H1 (cell line): Measurements from ENCODE around the gene SOX2. TPM values are rescaled to one million over a fixed set of nuclear protein-coding genes. Genes with fewer than 3 reads are reported as not detected.

Experiments
- CTCF ChIA-PET: fragments of 300-600 bp; sonication (Branson Sonifier 250); formaldehyde crosslinking; loops from one replicate; lab custom pipeline; 2021; ENCODE audit not compliant: partially characterized antibody; lab: Charles Lee
- POLR2A ChIA-PET: fragments of 300-600 bp; sonication (Branson Sonifier 250); formaldehyde crosslinking; loops from one replicate; lab custom pipeline; 2021; ENCODE audit warnings: inconsistent platforms; ENCODE audit not compliant: partially characterized antibody; lab: Charles Lee
- DNase-seq, 2 experiments: peaks; one replicate each; pipeline versions ENCODE4 v3.0.0 to v3.0.0-alpha.2; 2010 to 2022; ENCODE audit warnings: low spot score in 2 of 2, low read depth in 1 of 2, mixed read lengths in 1 of 2
- FAIRE-seq: peaks from 2 replicates; lab custom pipeline; 2011; peaks lifted over from hg19 to GRCh38; lab: Jason Lieb, UNC
- H2AFZ ChIP-seq: 2 replicates; pipeline ENCODE4 v1.8.1; 2012; ENCODE audit warnings: low read length, inconsistent platforms
- H2AK5ac ChIP-seq: 2 replicates; pipeline ENCODE4 v1.6.1; 2013; ENCODE audit warnings: low read depth, low read length
- H2BK120ac ChIP-seq: replicated peaks from 2 replicates; pipeline ENCODE3; 2013; ENCODE audit warnings: low read depth, low read length, inconsistent platforms
- H2BK12ac ChIP-seq: 2 replicates; pipeline ENCODE4 v1.6.1; 2013; ENCODE audit warnings: low read depth, low read length
- H2BK15ac ChIP-seq: 2 replicates; pipeline ENCODE4 v1.6.1; 2013; ENCODE audit warnings: low read length
- H2BK20ac ChIP-seq: 2 replicates; pipeline ENCODE4 v1.6.1; 2013; ENCODE audit warnings: low read length
- H2BK5ac ChIP-seq: 2 replicates; pipeline ENCODE4 v1.6.1; 2013; ENCODE audit warnings: low read depth, low read length
- H3K14ac ChIP-seq: 2 replicates; pipeline ENCODE4 v1.6.1; 2013; ENCODE audit warnings: inconsistent platforms; ENCODE audit not compliant: insufficient read length
- H3K18ac ChIP-seq: 2 replicates; pipeline ENCODE4 v1.6.1; 2013; ENCODE audit warnings: low read length; ENCODE audit errors: extremely low read depth
- H3K23ac ChIP-seq: 2 replicates; pipeline ENCODE4 v1.6.1; 2013; ENCODE audit warnings: inconsistent platforms; ENCODE audit not compliant: insufficient read length
- H3K23me2 ChIP-seq: 2 replicates; pipeline ENCODE4 v1.6.1; 2013; ENCODE audit warnings: low read depth, low read length
- H3K27ac ChIP-seq: 2 replicates; pipeline ENCODE4 v1.6.1; 2011; ENCODE audit warnings: low read depth, low read length, inconsistent platforms
- H3K27me3 ChIP-seq, 4 experiments: replicated peaks in 1 of 4; 1 replicate in 1 of 4; 2 replicates in 3 of 4; pipeline versions ENCODE4 v1.6.1 to v1.8.1; 2011 to 2013; ENCODE audit warnings: low read length in 3 of 4, mild to moderate bottlenecking in 3 of 4, inconsistent platforms in 2 of 4, mixed read lengths in 2 of 4, moderate library complexity in 1 of 4; ENCODE audit not compliant: control insufficient read depth in 3 of 4, insufficient read depth in 3 of 4; ENCODE audit errors: extremely low read depth in 1 of 4
- H3K36me3 ChIP-seq, 4 experiments: 2 replicates each; pipeline versions ENCODE4 v1.6.1 to v1.8.1; 2011 to 2013; ENCODE audit warnings: mild to moderate bottlenecking in 4 of 4, low read length in 3 of 4, moderate library complexity in 2 of 4, control low read depth in 1 of 4, inconsistent platforms in 1 of 4; ENCODE audit not compliant: insufficient read depth in 4 of 4, control insufficient read depth in 2 of 4
- H3K4ac ChIP-seq: replicated peaks from 2 replicates; pipeline ENCODE3; 2013; ENCODE audit warnings: low read length, low read depth, mixed read lengths, inconsistent platforms; ENCODE audit not compliant: insufficient read length
- H3K4me1 ChIP-seq, 4 experiments: replicated peaks in 1 of 4; 1 replicate in 1 of 4; 2 replicates in 3 of 4; pipeline versions ENCODE4 v1.6.1 to v1.8.1; 2011 to 2013; ENCODE audit warnings: low read length in 3 of 4, inconsistent platforms in 2 of 4, mixed read lengths in 1 of 4; ENCODE audit not compliant: insufficient read depth in 4 of 4, control insufficient read depth in 3 of 4
- H3K4me2 ChIP-seq, 2 experiments: 2 replicates each; pipeline versions ENCODE4 v1.6.1 to v1.8.1; 2011 to 2013; ENCODE audit warnings: low read depth in 2 of 2, low read length in 2 of 2, control low read depth in 1 of 2, inconsistent platforms in 1 of 2, mild to moderate bottlenecking in 1 of 2; ENCODE audit not compliant: insufficient read depth in 1 of 2
- H3K4me3 ChIP-seq, 4 experiments: fragments of 200-600, 300-600 bp in 1 of 4; sonication (generic), shearing (Covaris generic), sonication (Bioruptor Twin) in 1 of 4; 2 replicates each; pipeline versions ENCODE4 v1.5.1 to v1.8.1; 2011 to 2016; ENCODE audit warnings: low read length in 4 of 4, low read depth in 3 of 4, control low read depth in 2 of 4, inconsistent platforms in 2 of 4, mild to moderate bottlenecking in 2 of 4, mixed read lengths in 1 of 4, moderate library complexity in 1 of 4; ENCODE audit not compliant: insufficient read depth in 2 of 4; ENCODE audit errors: extremely low read depth in 1 of 4
- H3K56ac ChIP-seq: replicated peaks from 2 replicates; pipeline ENCODE3; 2013; ENCODE audit warnings: low read depth, mild to moderate bottlenecking, mixed read lengths, low read length, inconsistent platforms; ENCODE audit not compliant: insufficient read length
- H3K79me1 ChIP-seq: 2 replicates; pipeline ENCODE4 v1.6.1; 2013; ENCODE audit warnings: low read depth, low read length, control low read depth
- H3K79me2 ChIP-seq, 2 experiments: 2 replicates each; pipeline versions ENCODE4 v1.6.1 to v1.8.1; 2012 to 2013; ENCODE audit warnings: low read length in 2 of 2, mild to moderate bottlenecking in 2 of 2, inconsistent platforms in 1 of 2; ENCODE audit not compliant: insufficient read depth in 2 of 2, control insufficient read depth in 1 of 2
- H3K9ac ChIP-seq, 4 experiments: replicated peaks in 1 of 4; 1 replicate in 1 of 4; 2 replicates in 3 of 4; pipeline versions ENCODE4 v1.6.1 to v1.8.1; 2011 to 2013; ENCODE audit warnings: low read depth in 3 of 4, low read length in 3 of 4, control low read depth in 2 of 4, mild to moderate bottlenecking in 2 of 4, moderate library complexity in 2 of 4, inconsistent platforms in 1 of 4; ENCODE audit errors: extremely low read depth in 1 of 4
- H3K9me3 ChIP-seq, 2 experiments: 2 replicates each; pipeline versions ENCODE4 v1.6.1 to v1.8.1; 2012 to 2013; ENCODE audit warnings: mild to moderate bottlenecking in 2 of 2, moderate library complexity in 2 of 2, control low read depth in 1 of 2, inconsistent platforms in 1 of 2, low read depth in 1 of 2, low read length in 1 of 2, mixed read lengths in 1 of 2; ENCODE audit not compliant: insufficient read depth in 2 of 2
- H4K20me1 ChIP-seq, 2 experiments: replicated peaks in 1 of 2; 2 replicates each; pipeline versions ENCODE3 to v1.8.1; 2011 to 2013; ENCODE audit warnings: inconsistent platforms in 2 of 2, low read length in 2 of 2, mild to moderate bottlenecking in 1 of 2; ENCODE audit not compliant: insufficient read depth in 2 of 2, control insufficient read depth in 1 of 2
- H4K5ac ChIP-seq: 2 replicates; pipeline ENCODE4 v1.6.1; 2013; ENCODE audit warnings: low read length, low read depth, mixed read lengths, inconsistent platforms; ENCODE audit not compliant: insufficient read length
- H4K8ac ChIP-seq: 2 replicates; pipeline ENCODE4 v1.8.0; 2013; ENCODE audit warnings: mild to moderate bottlenecking, moderate library complexity, low read length, inconsistent platforms; ENCODE audit not compliant: insufficient read depth; ENCODE audit errors: extremely low read depth
- H4K91ac ChIP-seq: replicated peaks from 2 replicates; pipeline ENCODE3; 2013; ENCODE audit warnings: low read length, mixed read lengths, inconsistent platforms; ENCODE audit not compliant: insufficient read length
- GABPA ChIP-seq: IDR thresholded peaks from 2 replicates; pipeline ENCODE4 v1.6.1; 2011; ENCODE audit warnings: mild to moderate bottlenecking, low read length, moderate library complexity, borderline replicate concordance; ENCODE audit not compliant: insufficient read depth
- KDM5A ChIP-seq: fragments of 200-600 bp; IDR thresholded peaks from 2 replicates; pipeline ENCODE4 v1.7.1; 2012; ENCODE audit warnings: mild to moderate bottlenecking, low read length, inconsistent platforms, mixed read lengths
- MAX ChIP-seq: IDR thresholded peaks from 2 replicates; pipeline ENCODE4 v1.6.1; 2012; ENCODE audit warnings: inconsistent platforms
- NANOG ChIP-seq: IDR thresholded peaks from 2 replicates; pipeline ENCODE4 v1.6.1; 2011; ENCODE audit warnings: low read length, low read depth, mild to moderate bottlenecking, inconsistent platforms; ENCODE audit not compliant: insufficient read depth, poor library complexity, severe bottlenecking
- POLR2AphosphoS5 ChIP-seq: IDR thresholded peaks from 2 replicates; pipeline ENCODE4 v1.6.1; 2011; ENCODE audit warnings: low read depth, low read length
- RAD21 ChIP-seq, 2 experiments: IDR thresholded peaks in 1 of 2; conservative IDR thresholded peaks in 1 of 2; 2 replicates each; pipeline ENCODE4 v1.6.1; 2011; ENCODE audit warnings: low read depth in 2 of 2, low read length in 2 of 2, improper control_type of control experiment in 1 of 2, inconsistent platforms in 1 of 2, mild to moderate bottlenecking in 1 of 2, moderate library complexity in 1 of 2
- RFX5 ChIP-seq: IDR thresholded peaks from 2 replicates; pipeline ENCODE4 v1.6.1; 2011; ENCODE audit warnings: low read depth, low read length, improper control_type of control experiment, borderline replicate concordance
- TAF7 ChIP-seq: optimal IDR thresholded peaks from 2 replicates; pipeline ENCODE3; 2011; ENCODE audit warnings: low read depth, mild to moderate bottlenecking, inconsistent platforms, low read length, moderate library complexity, borderline replicate concordance
- WGBS, 2 experiments: shearing (Covaris generic) in 1 of 2; methylation state at CpG; one replicate each; pipeline versions ENCODE4 v1.1.6 to v1.1.7; 2013 to 2015; ENCODE audit warnings: low lambda C conversion rate in 2 of 2, mixed read lengths in 2 of 2, inconsistent platforms in 1 of 2, low coverage in 1 of 2, missing lambda C conversion rate in 1 of 2; ENCODE audit not compliant: insufficient replicate concordance in 2 of 2, insufficient coverage in 1 of 2, insufficient read length in 1 of 2; ENCODE audit errors: extremely low coverage in 1 of 2, missing lambda C conversion rate in 1 of 2; 5-methylcytosine and 5-hydroxymethylcytosine counted together
- polyA plus RNA-seq, 7 experiments: library from polyadenylated mRNA; depleted of rRNA in 3 of 7; stranded (reverse) in 5 of 7; unstranded in 2 of 7; fragments of >200 nt in 5 of 7; fragments of 200-250 nt in 2 of 7; gene quantifications; 1 replicate in 5 of 7; 2 replicates in 1 of 7; 4 replicates in 1 of 7; pipeline versions ENCODE4 v1.2.1 to v1.2.3, GENCODE V29; 2011 to 2013; ENCODE audit warnings: missing spikeins in 2 of 7, mixed read lengths in 2 of 7
- total RNA-seq: library from RNA; stranded (reverse); fragmentation: NEBNext Ultra II Directional; extraction: Animal tissue kit (Norgen Biotek cat#: 25700); gene quantifications from 2 replicates; pipeline ENCODE4 v1.2.1, GENCODE V29; 2021
- TF ChIP-seq, protein P1 (sequence below): IDR thresholded peaks from 2 replicates; pipeline ENCODE4 v1.6.1; 2012; ENCODE audit warnings: inconsistent platforms

The SOX2 gene
- total and polyA plus RNA-seq, 2 of the 8 experiments (the other 6 are each of a cell fraction or from before 2014, with no cell fraction given) = 149 to 247 TPM

GRCh38 chr3:181728470-181729340 lies 17.0 kb downstream of the SOX2 start:
- H3K4me1 ChIP-seq = peaks cover 11 to 45% (median 34%) of the 10 kb centered on the region in 4 experiments
- H3K4me3 ChIP-seq = peak overlapping the region in 2 of 4 experiments; percentile 2 to 73; a peak in 4 of 8 replicates
- no peak overlapping the region for H3K56ac ChIP-seq
- peaks cover 0 to 2% of the 10 kb centered on the region in 2 experiments; a peak in 1 of 4 replicates for H3K79me2 ChIP-seq
- peak overlapping the region; percentile 65 for H2BK120ac ChIP-seq
- no peak overlapping the region for H4K5ac ChIP-seq
- ChIA-PET POLR2A (interaction anchor here (1.1 to 5.6 kb wide), 9 partner anchors 8 to 518 kb away, joined by 3 to 72 read pairs (median 4); partner anchors contain the start of gene SOX2), CTCF (interaction anchor here (1.0 to 3.6 kb wide), 8 partner anchors 10 to 402 kb away, joined by 3 to 28 read pairs (median 4); partner anchors contain the start of gene SOX2)
- no peaks in the 10 kb centered on the region; a peak in 1 of 8 replicates for H3K36me3 ChIP-seq
- H2BK20ac ChIP-seq = peak overlapping the region; percentile 91; the same call in 1 of the 2 replicates
- H2BK15ac ChIP-seq = no peak overlapping the region
- H2BK12ac ChIP-seq = peak overlapping the region; percentile 98
- 0 out of 2 replicates have a peak overlapping the region, but pooled peaks have one; percentile 16 for H2AK5ac ChIP-seq
- peaks cover 24% of the 10 kb centered on the region for H3K23me2 ChIP-seq
- no peaks in the 10 kb centered on the region for H3K9me3 ChIP-seq
- peak overlapping the region; percentile 94 to 100 for H3K4me2 ChIP-seq
- H2BK5ac ChIP-seq = peak overlapping the region; percentile 11; the same call in 1 of the 2 replicates
- H3K23ac ChIP-seq = no peak overlapping the region
- DNase-seq (peak in 1 of 2 experiments; percentile 45), FAIRE-seq (no peak)
- H4K8ac ChIP-seq = no peak overlapping the region
- H3K4ac ChIP-seq = peak overlapping the region; percentile 21
- H3K79me1 ChIP-seq = no peaks in the 10 kb centered on the region
- H2AFZ ChIP-seq = no peak overlapping the region
- WGBS, 2 experiments = 25% methylated on average over 10 of the region's 10 CpGs; no CpG with 5 or more reads in 1 of the 2 experiments
- H3K14ac ChIP-seq = no peak overlapping the region
- H4K20me1 ChIP-seq = no peaks in the 10 kb centered on the region
- H3K18ac ChIP-seq = no peak overlapping the region; the same call in 1 of the 2 replicates
- H4K91ac ChIP-seq = no peak overlapping the region
- no peak overlapping the region for H3K27ac ChIP-seq
- no peak overlapping the region for H3K9ac ChIP-seq
- peaks cover 4 to 28% (median 20%) of the 10 kb centered on the region in 4 experiments for H3K27me3 ChIP-seq
- TF ChIP-seq RFX5 = no peak
- TF ChIP-seq RAD21 (IDR thresholded peaks at IDR 0.05 in 1 of 2, conservative IDR thresholded peaks at IDR 0.05 in 1 of 2; ENCODE audit: low read depth in 2 of 2, low read length in 2 of 2) = no peak
- TF ChIP-seq KDM5A = no peak
- TF ChIP-seq TAF7 = no peak
- TF ChIP-seq, protein P1, sequence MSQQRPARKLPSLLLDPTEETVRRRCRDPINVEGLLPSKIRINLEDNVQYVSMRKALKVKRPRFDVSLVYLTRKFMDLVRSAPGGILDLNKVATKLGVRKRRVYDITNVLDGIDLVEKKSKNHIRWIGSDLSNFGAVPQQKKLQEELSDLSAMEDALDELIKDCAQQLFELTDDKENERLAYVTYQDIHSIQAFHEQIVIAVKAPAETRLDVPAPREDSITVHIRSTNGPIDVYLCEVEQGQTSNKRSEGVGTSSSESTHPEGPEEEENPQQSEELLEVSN = no peak
- no peak for TF ChIP-seq POLR2AphosphoS5
- TF ChIP-seq MAX = no peak
- TF ChIP-seq GABPA = no peak
- no peak for TF ChIP-seq NANOG
